SK-N-MC (cell line): Measurements from ENCODE around the gene COQ10B.
"Not testable (repeated sequence)": the region's sequence is repeated elsewhere in the genome, so short reads cannot be mapped to it uniquely, and the experiment has no call there.

ENCODE experiments used
- DNase-seq: peaks from one replicate; pipeline ENCODE4 v3.0.0-alpha.2; 2011; ENCODE audit warnings: low read depth, low spot score
- H3K27ac ChIP-seq: fragments of 200-600 bp; sonication (generic); 2 replicates; pipeline ENCODE4 v1.5.1; 2016; ENCODE audit warnings: mixed run types
- H3K36me3 ChIP-seq: fragments of 200-600 bp; sonication (generic); 2 replicates; pipeline ENCODE4 v1.6.1; 2017; ENCODE audit warnings: antibody characterized with exemption, low read length, mixed read lengths; ENCODE audit not compliant: insufficient read depth
- H3K4me3 ChIP-seq: fragments of 200-600 bp; sonication (generic); 2 replicates; pipeline ENCODE4 v1.5.1; 2016
- H3K9ac ChIP-seq: fragments of 200-600 bp; sonication (generic); 2 replicates; pipeline ENCODE4 v1.8.0; 2017; ENCODE audit warnings: mixed run types, mixed read lengths; ENCODE audit not compliant: insufficient read length
- H3K9me3 ChIP-seq: fragments of 200-600 bp; sonication (generic); 2 replicates; pipeline ENCODE4 v1.6.1; 2017; ENCODE audit warnings: low read depth, mild to moderate bottlenecking, antibody characterized with exemption, low read length, moderate library complexity, mixed read lengths
- EZH2 ChIP-seq: fragments of 200-600 bp; sonication (generic); IDR thresholded peaks from one replicate; pipeline ENCODE4 v1.6.1; 2017; ENCODE audit warnings: antibody characterized with exemption
- FOXP2 ChIP-seq: optimal IDR thresholded peaks from 2 replicates; pipeline ENCODE3; 2011; ENCODE audit warnings: mild to moderate bottlenecking, moderate library complexity; ENCODE audit not compliant: insufficient read depth; ENCODE audit errors: extremely low read length, control extremely low read depth
- POLR2AphosphoS5 ChIP-seq: IDR thresholded peaks from 2 replicates; pipeline ENCODE4 v1.6.1; 2012; ENCODE audit warnings: mild to moderate bottlenecking, low read depth, low read length, borderline replicate concordance

COQ10B gene

GRCh38 chr2:197461057-197461456 lies 7.7 kb downstream of the COQ10B start:
- H3K9ac ChIP-seq = no peak overlapping the region
- no peak overlapping the region for H3K27ac ChIP-seq
- TF ChIP-seq EZH2 = no peak
- TF ChIP-seq POLR2AphosphoS5 = no peak
- TF ChIP-seq FOXP2 = no peak
- no peak overlapping the region for H3K4me3 ChIP-seq
- H3K9me3 ChIP-seq = no peaks in the 10 kb centered on the region
- no peak for DNase-seq
- peaks cover 10% of the 10 kb centered on the region for H3K36me3 ChIP-seq

- peak overlapping the region; percentile 10 for H3K9ac ChIP-seq
- H3K9me3 ChIP-seq = no peaks in the 10 kb centered on the region
- no peak for DNase-seq
- H3K4me3 ChIP-seq = peak overlapping the region; percentile 2; the same call in 1 of the 2 replicates
- peaks cover 14% of the 10 kb centered on the region for H3K36me3 ChIP-seq
- TF ChIP-seq POLR2AphosphoS5 (no peak), FOXP2 (no peak), EZH2 (no peak)
- peak overlapping the region; percentile 75 for H3K27ac ChIP-seq
These were observed 10.8 kb downstream of the COQ10B start for GRCh38 chr2:197464175-197464574.

- DNase-seq = no peak
- no peak for TF ChIP-seq EZH2
- TF ChIP-seq POLR2AphosphoS5 = no peak
- TF ChIP-seq FOXP2 = no peak
- Histone ChIP-seq H3K9ac (no peak overlapping the region), H3K27ac (no peak overlapping the region), H3K9me3 (no peaks in the 10 kb centered on the region), H3K4me3 (no peak overlapping the region), H3K36me3 (peaks cover 26% of the 10 kb centered on the region)
These were observed 18.8 kb downstream of the COQ10B start for GRCh38 chr2:197472166-197472565.

- TF ChIP-seq POLR2AphosphoS5 = no peak
- TF ChIP-seq FOXP2 = no peak
- no peak for TF ChIP-seq EZH2
- Histone ChIP-seq H3K36me3 (peaks cover 11% of the 10 kb centered on the region), H3K27ac (no peak overlapping the region), H3K4me3 (no peak overlapping the region), H3K9me3 (no peaks in the 10 kb centered on the region), H3K9ac (no peak overlapping the region)
- no peak for DNase-seq
These were observed 24.4 kb downstream of the COQ10B start for GRCh38 chr2:197477797-197478196.

- no peaks in the 10 kb centered on the region for H3K9me3 ChIP-seq
- H3K4me3 ChIP-seq = no peak overlapping the region
- no peak overlapping the region for H3K27ac ChIP-seq
- H3K9ac ChIP-seq = no peak overlapping the region
- DNase-seq = no peak
- no peak for TF ChIP-seq POLR2AphosphoS5
- TF ChIP-seq FOXP2 = no peak
- TF ChIP-seq EZH2 = no peak
- H3K36me3 ChIP-seq = peaks cover 10% of the 10 kb centered on the region
These were observed 27.0 kb downstream of the COQ10B start for GRCh38 chr2:197480165-197481036.

GRCh38 chr2:197484248-197484647 lies 30.9 kb downstream of the COQ10B start:
- DNase-seq, H3K27ac ChIP-seq: not testable (repeated sequence)

GRCh38 chr2:197486175-197486574 lies 32.8 kb downstream of the COQ10B start:
- no peak overlapping the region for H3K9ac ChIP-seq
- H3K4me3 ChIP-seq = no peak overlapping the region
- no peaks in the 10 kb centered on the region for H3K9me3 ChIP-seq
- peak overlapping the region; percentile 62; the same call in 1 of the 2 replicates for H3K27ac ChIP-seq
- TF ChIP-seq FOXP2 (no peak), EZH2 (no peak), POLR2AphosphoS5 (no peak)
- no peak for DNase-seq
- peaks cover 64% of the 10 kb centered on the region for H3K36me3 ChIP-seq

More at GRCh38 chr2:197484248-197484647, 30.9 kb downstream of the COQ10B start:
- not testable (repeated sequence) for H3K9ac ChIP-seq, H3K4me3 ChIP-seq, H3K9me3 ChIP-seq
- H3K36me3 ChIP-seq = peaks cover 45% of the 10 kb centered on the region

- DNase-seq = no peak
- Histone ChIP-seq H3K9ac (no peak overlapping the region), H3K36me3 (peaks cover 76% of the 10 kb centered on the region), H3K27ac (no peak overlapping the region), H3K9me3 (no peaks in the 10 kb centered on the region), H3K4me3 (no peak overlapping the region)
- TF ChIP-seq FOXP2 (no peak), POLR2AphosphoS5 (no peak), EZH2 (no peak)
These were observed 34.0 kb downstream of the COQ10B start for GRCh38 chr2:197487385-197487784.
